ENCODE results near the gene ART5. TPM values are rescaled to one million over a fixed set of nuclear protein-coding genes. Genes with fewer than 3 reads are reported as not detected.

The ART5 gene
- total RNA-seq, 1 experiment from 2014 or later, result not detected

- Histone ChIP-seq H2AFZ (ENCODE audit: low read length) (no peak overlapping the region), H3K4me2 (ENCODE audit: low read length) (no peak overlapping the region), H3K27ac (ENCODE audit: low read length) (no peak overlapping the region), H4K20me1 (ENCODE audit: low read length) (no peaks in the 10 kb centered on the region), H3K9ac (ENCODE audit: low read length) (no peak overlapping the region), H3F3A (ENCODE audit: low read length, unreplicated experiment) (no peaks in the 10 kb centered on the region), H3K27me3 (ENCODE audit: low read length) (no peaks in the 10 kb centered on the region), H3K36me3 (ENCODE audit: low read depth, low read length) (no peaks in the 10 kb centered on the region), H3K4me1 (ENCODE audit: insufficient read depth, low read length) (no peaks in the 10 kb centered on the region), H3K4me3 (ENCODE audit: low read length) (no peak overlapping the region), H3K9me3 (ENCODE audit: low read length) (no peaks in the 10 kb centered on the region), H3K79me2 (ENCODE audit: low read length) (no peaks in the 10 kb centered on the region), H3K9me2 (replicated peaks; ENCODE audit: low read length) (no peaks in the 10 kb centered on the region)
- POLR2A ChIA-PET (ENCODE audit: unreplicated experiment), result no interaction called here
- intact Hi-C loops (cut with micrococcal nuclease), result no loop called here
- no peak for DNase-seq
- CTCF ChIA-PET, result no interaction called here
- no peak for TF ChIP-seq CTCF (conservative IDR thresholded peaks at IDR 0.05; ENCODE audit: low read depth, low read length)
- TF ChIP-seq EZH2 (IDR thresholded peaks at IDR 0.05; ENCODE audit: low read length, unreplicated experiment), result no peak
- TF ChIP-seq EZH2phosphoT487 (IDR thresholded peaks at IDR 0.05; ENCODE audit: borderline replicate concordance, low read length), result no peak
- no peak for ATAC-seq
- BruUV-seq (replicated peaks), result no TSS peak
Observed at GRCh38 chr11:3611976-3612678, 29.7 kb downstream of the ART5 start.

GRCh38 chr11:3610846-3611245, 30.9 kb downstream of the ART5 start:
- H2AFZ ChIP-seq (ENCODE audit: low read length), result no peak overlapping the region
- POLR2A ChIA-PET (ENCODE audit: unreplicated experiment), result no interaction called here
- CTCF ChIA-PET, result no interaction called here
- DNase-seq (no peak), ATAC-seq (no peak)
- H3F3A ChIP-seq (ENCODE audit: low read length, unreplicated experiment), result no peaks in the 10 kb centered on the region
- no peaks in the 10 kb centered on the region for H3K79me2 ChIP-seq (ENCODE audit: low read length)
- H3K4me3 ChIP-seq (ENCODE audit: low read length), result no peak overlapping the region
- H3K4me2 ChIP-seq (ENCODE audit: low read length), result no peak overlapping the region
- H3K27me3 ChIP-seq (ENCODE audit: low read length), result no peaks in the 10 kb centered on the region
- no peaks in the 10 kb centered on the region for H3K9me3 ChIP-seq (ENCODE audit: low read length)
- no peaks in the 10 kb centered on the region for H3K36me3 ChIP-seq (ENCODE audit: low read depth, low read length)
- BruUV-seq (replicated peaks), result no TSS peak
- H3K9me2 ChIP-seq (replicated peaks; ENCODE audit: low read length), result no peaks in the 10 kb centered on the region
- H4K20me1 ChIP-seq (ENCODE audit: low read length), result no peaks in the 10 kb centered on the region
- no peak for TF ChIP-seq EZH2phosphoT487 (IDR thresholded peaks at IDR 0.05; ENCODE audit: borderline replicate concordance, low read length)
- no peak for TF ChIP-seq EZH2 (IDR thresholded peaks at IDR 0.05; ENCODE audit: low read length, unreplicated experiment)
- no peak for TF ChIP-seq CTCF (conservative IDR thresholded peaks at IDR 0.05; ENCODE audit: low read depth, low read length)
- H3K27ac ChIP-seq (ENCODE audit: low read length), result no peak overlapping the region
- peaks cover 2% of the 10 kb centered on the region; the same call in 1 of the 2 replicates for H3K4me1 ChIP-seq (ENCODE audit: insufficient read depth, low read length)
- no peak overlapping the region for H3K9ac ChIP-seq (ENCODE audit: low read length)
- intact Hi-C loops (cut with micrococcal nuclease), result no loop called here

Measured in PC-3 (cell line).